MM.1S (cell line): ENCODE data around the gene SGSM1.
A peak's percentile ranks its signal among the peaks of the same experiment; 100 is the strongest.

Source experiments
- DNase-seq: peaks from one replicate; pipeline ENCODE4 v3.0.0-alpha.2; 2015
- H2AFZ ChIP-seq: fragments of 300-600 bp; sonication (generic); 2 replicates; pipeline ENCODE4 v1.6.0; 2016; ENCODE audit warnings: antibody characterized with exemption, low read length
- H3F3A ChIP-seq: fragments of 300-600 bp; sonication (generic); 2 replicates; pipeline ENCODE4 v1.6.1; 2016; ENCODE audit warnings: mild to moderate bottlenecking, antibody characterized with exemption, low read length, moderate library complexity, mixed read lengths; ENCODE audit not compliant: insufficient read depth
- H3K27ac ChIP-seq: fragments of 300-600 bp; sonication (generic); 2 replicates; pipeline ENCODE4 v1.5.1; 2016; ENCODE audit warnings: mild to moderate bottlenecking, low read length
- H3K27me3 ChIP-seq: fragments of 300-600 bp; sonication (generic); replicated peaks from 2 replicates; pipeline ENCODE4 v1.6.0; 2016; ENCODE audit warnings: low read length; ENCODE audit not compliant: insufficient read depth
- H3K36me3 ChIP-seq: fragments of 300-600 bp; sonication (generic); replicated peaks from 2 replicates; pipeline ENCODE4 v1.6.1; 2016; ENCODE audit warnings: mild to moderate bottlenecking, low read length, mixed read lengths; ENCODE audit not compliant: insufficient read depth
- H3K4me1 ChIP-seq: fragments of 300-600 bp; sonication (generic); 2 replicates; pipeline ENCODE4 v1.6.1; 2016; ENCODE audit warnings: low read length, mixed read lengths
- H3K4me2 ChIP-seq: fragments of 300-600 bp; sonication (generic); 2 replicates; pipeline ENCODE4 v1.6.0; 2016; ENCODE audit warnings: low read depth, low read length
- H3K4me3 ChIP-seq: fragments of 300-600 bp; sonication (generic); 2 replicates; pipeline ENCODE4 v1.5.1; 2016; ENCODE audit warnings: low read length, mixed read lengths
- H3K79me2 ChIP-seq: fragments of 300-600 bp; sonication (generic); 2 replicates; pipeline ENCODE4 v1.6.1; 2016; ENCODE audit warnings: mixed run types, low read length, mixed read lengths
- H3K9ac ChIP-seq: fragments of 300-600 bp; sonication (generic); 2 replicates; pipeline ENCODE4 v1.6.1; 2016; ENCODE audit warnings: low read length, mixed read lengths
- H3K9me2 ChIP-seq: fragments of 300-600 bp; sonication (generic); replicated peaks from 2 replicates; pipeline ENCODE4 v1.6.1; 2016; ENCODE audit warnings: mild to moderate bottlenecking, low read length, mixed read lengths; ENCODE audit not compliant: insufficient read depth
- H3K9me3 ChIP-seq: fragments of 300-600 bp; sonication (generic); replicated peaks from 2 replicates; pipeline ENCODE4 v1.6.1; 2016; ENCODE audit warnings: mild to moderate bottlenecking, low read length, mixed read lengths; ENCODE audit not compliant: insufficient read depth
- H4K20me1 ChIP-seq: fragments of 300-600 bp; sonication (generic); 2 replicates; pipeline ENCODE4 v1.6.1; 2016; ENCODE audit warnings: mild to moderate bottlenecking, low read length, moderate library complexity, mixed read lengths; ENCODE audit not compliant: insufficient read depth
- CTCF ChIP-seq: fragments of 300-600 bp; sonication (generic); IDR thresholded peaks from 2 replicates; pipeline ENCODE4 v1.5.1; 2016; ENCODE audit warnings: antibody characterized with exemption, low read length, mixed read lengths
- EZH2 ChIP-seq: fragments of 300-600 bp; sonication (generic); optimal IDR thresholded peaks from 2 replicates; pipeline ENCODE3; 2017; ENCODE audit warnings: low read depth, mild to moderate bottlenecking, antibody characterized with exemption, low read length, mixed read lengths
- EZH2phosphoT487 ChIP-seq: fragments of 300-600 bp; sonication (generic); IDR thresholded peaks from 2 replicates; pipeline ENCODE4 v1.6.1; 2018; ENCODE audit warnings: antibody characterized with exemption, low read length

SGSM1 gene

GRCh38 chr22:24805790-24806662, at the start of gene SGSM1:
Gene SGSM1, plus strand, starts transcription at chr22:24806211. Its CDS starts 115 bp downstream, at chr22:24806326.
- H3K27ac ChIP-seq = no peak within 1 kb of the TSS
- H3K9ac ChIP-seq = peak within 1 kb of the TSS; percentile 39; the same call in 1 of the 2 replicates
- no peaks in the 10 kb centered on the region for H3K9me3 ChIP-seq
- H3K9me2 ChIP-seq = no peaks in the 10 kb centered on the region
- peaks cover 41% of the 10 kb centered on the region for H3K27me3 ChIP-seq
- TF ChIP-seq EZH2phosphoT487 = no peak
- TF ChIP-seq EZH2 = no peak
- TF ChIP-seq CTCF = no peak
- no peaks in the 10 kb centered on the region for H3K79me2 ChIP-seq
- peak within 1 kb of the TSS; percentile 65 for H3K4me3 ChIP-seq
- H4K20me1 ChIP-seq = no peaks in the 10 kb centered on the region
- H3K4me1 ChIP-seq = no peaks in the 10 kb centered on the region
- no peaks in the 10 kb centered on the region for H3K36me3 ChIP-seq
- H3F3A ChIP-seq = 0 out of 2 replicates have a peak, but pooled peaks cover 5% of the 10 kb centered on the region
- peak; percentile 85 for DNase-seq
- peak within 1 kb of the TSS; percentile 97 for H2AFZ ChIP-seq
- peak within 1 kb of the TSS; percentile 96 for H3K4me2 ChIP-seq

- no peaks in the 10 kb centered on the region for H3K9me3 ChIP-seq
- H3K4me2 ChIP-seq = no peak overlapping the region
- TF ChIP-seq CTCF (peak; percentile 90), EZH2 (no peak)
- DNase-seq = peak; percentile 54
- H2AFZ ChIP-seq = no peak overlapping the region
- no peaks in the 10 kb centered on the region for H3K36me3 ChIP-seq
- H3K9ac ChIP-seq = no peak overlapping the region
- H3K27ac ChIP-seq = no peak overlapping the region
- no peak overlapping the region for H3K4me3 ChIP-seq
- H4K20me1 ChIP-seq = no peaks in the 10 kb centered on the region
- H3K27me3 ChIP-seq = peaks cover 11% of the 10 kb centered on the region; the same call in 1 of the 2 replicates
- H3K79me2 ChIP-seq = no peaks in the 10 kb centered on the region
- H3K9me2 ChIP-seq = no peaks in the 10 kb centered on the region
- no peaks in the 10 kb centered on the region for H3K4me1 ChIP-seq
- H3F3A ChIP-seq = no peaks in the 10 kb centered on the region
Observed at GRCh38 chr22:24758164-24758799, 47.7 kb upstream of the SGSM1 start.

GRCh38 chr22:24759765-24760164, 46.2 kb upstream of the SGSM1 start:
- H3K4me1 ChIP-seq = no peaks in the 10 kb centered on the region
- TF ChIP-seq EZH2 = no peak
- TF ChIP-seq EZH2phosphoT487 = no peak
- no peak for TF ChIP-seq CTCF
- no peak overlapping the region for H2AFZ ChIP-seq
- H3K79me2 ChIP-seq = no peaks in the 10 kb centered on the region
- no peak overlapping the region for H3K4me2 ChIP-seq
- H3K4me3 ChIP-seq = no peak overlapping the region
- no peaks in the 10 kb centered on the region for H3K36me3 ChIP-seq
- H3K9me3 ChIP-seq = no peaks in the 10 kb centered on the region
- no peaks in the 10 kb centered on the region for H3K9me2 ChIP-seq
- H3K27ac ChIP-seq = no peak overlapping the region
- H4K20me1 ChIP-seq = no peaks in the 10 kb centered on the region
- no peak overlapping the region for H3K9ac ChIP-seq
- no peak for DNase-seq
- H3K27me3 ChIP-seq = peaks cover 11% of the 10 kb centered on the region; the same call in 1 of the 2 replicates
- H3F3A ChIP-seq = no peaks in the 10 kb centered on the region
